WTC11 (cell line): ENCODE results near the gene SLC22A12. TPM values are rescaled to one million over a fixed set of nuclear protein-coding genes. Genes with fewer than 3 reads are reported as not detected.

Experiments
- ATAC-seq: fragments of 200-7000 bp; cut with Tn5 transposase; 2 replicates; pipeline ENCODE4 v1.10.0; 2021; ENCODE audit warnings: mild to moderate bottlenecking, moderate library complexity
- CTCF ChIA-PET: fragments of 300-600 bp; sonication (Branson Sonifier 250); formaldehyde crosslinking; loops from one replicate; lab custom pipeline; 2021; ENCODE audit warnings: antibody characterized with exemption; lab: Charles Lee
- POLR2A ChIA-PET: fragments of 350-600 bp; sonication (Branson Sonifier 250); formaldehyde crosslinking; loops from one replicate; lab custom pipeline; 2021; ENCODE audit warnings: antibody characterized with exemption; lab: Charles Lee
- DNase-seq: peaks from one replicate; pipeline ENCODE4 v3.0.0; 2021; ENCODE audit warnings: low spot score
- H3K27ac Mint-ChIP-seq: 2 replicates; pipeline ENCODE4 v1.8.0; 2021; ENCODE audit warnings: mixed read lengths
- H3K27me3 Mint-ChIP-seq: 2 replicates; pipeline ENCODE4 v1.8.0; 2021; ENCODE audit warnings: low read depth, mild to moderate bottlenecking, moderate library complexity, mixed read lengths
- H3K36me3 Mint-ChIP-seq: 2 replicates; pipeline ENCODE4 v1.8.0; 2021; ENCODE audit warnings: mixed read lengths
- H3K4me1 Mint-ChIP-seq: 2 replicates; pipeline ENCODE4 v1.8.0; 2022; ENCODE audit warnings: mixed read lengths
- H3K4me3 Mint-ChIP-seq: 2 replicates; pipeline ENCODE4 v1.8.0; 2021; ENCODE audit warnings: mild to moderate bottlenecking, moderate library complexity, mixed read lengths
- H3K9me3 Mint-ChIP-seq: 2 replicates; pipeline ENCODE4 v1.8.0; 2021; ENCODE audit warnings: mixed read lengths
- CREB1 ChIP-seq: sonication (generic); formaldehyde crosslinking; IDR thresholded peaks from 2 replicates; pipeline ENCODE4 v1.8.0; 2023; ENCODE audit warnings: mild to moderate bottlenecking, missing genetic modification reagents
- OVOL2 ChIP-seq: fragments of 250-450 bp; sonication (Bioruptor Pico); IDR thresholded peaks from 2 replicates; pipeline ENCODE4 v1.9.0; 2021; ENCODE audit warnings: mild to moderate bottlenecking, borderline replicate concordance
- RELA ChIP-seq: sonication (generic); formaldehyde crosslinking; IDR thresholded peaks from 2 replicates; pipeline ENCODE4 v1.8.1; 2022; ENCODE audit warnings: missing genetic modification reagents, mild to moderate bottlenecking, borderline replicate concordance
- ZBTB21 ChIP-seq: sonication (generic); formaldehyde crosslinking; IDR thresholded peaks from 2 replicates; pipeline ENCODE4 v1.8.1; 2023; ENCODE audit warnings: mild to moderate bottlenecking, missing genetic modification reagents, borderline replicate concordance
- ZNF219 ChIP-seq: sonication (generic); formaldehyde crosslinking; IDR thresholded peaks from 2 replicates; pipeline ENCODE4 v1.8.0; 2023; ENCODE audit warnings: missing genetic modification reagents, mild to moderate bottlenecking, borderline replicate concordance
- ZNF423 ChIP-seq: fragments of 250-450 bp; sonication (Bioruptor Pico); IDR thresholded peaks from 2 replicates; pipeline ENCODE4 v2.1.2; 2022; ENCODE audit warnings: mild to moderate bottlenecking, moderate library complexity
- total RNA-seq: library from RNA; stranded (reverse); gene quantifications from 3 replicates; pipeline ENCODE4 v1.2.3, GENCODE V29; 2021
- TF ChIP-seq, protein P1 (sequence below): sonication (generic); formaldehyde crosslinking; IDR thresholded peaks from 2 replicates; pipeline ENCODE4 v1.8.1; 2023; ENCODE audit warnings: mild to moderate bottlenecking, missing genetic modification reagents, borderline replicate concordance
- TF ChIP-seq, protein P2 (sequence below): sonication (generic); formaldehyde crosslinking; IDR thresholded peaks from 2 replicates; pipeline ENCODE4 v1.8.0; 2022; ENCODE audit warnings: missing genetic modification reagents
- TF ChIP-seq, protein P3 (sequence below): sonication (generic); formaldehyde crosslinking; IDR thresholded peaks from 2 replicates; pipeline ENCODE4 v1.8.1; 2023; ENCODE audit warnings: mild to moderate bottlenecking, missing genetic modification reagents, moderate library complexity
- TF ChIP-seq, protein P4 (sequence below): sonication (generic); formaldehyde crosslinking; conservative IDR thresholded peaks from 2 replicates; pipeline ENCODE4 v1.8.1; 2023; ENCODE audit warnings: mild to moderate bottlenecking, low read depth, missing genetic modification reagents, moderate library complexity

The SLC22A12 gene
- total RNA-seq, 1 experiment from 2014 or later: not detected

DNA sequence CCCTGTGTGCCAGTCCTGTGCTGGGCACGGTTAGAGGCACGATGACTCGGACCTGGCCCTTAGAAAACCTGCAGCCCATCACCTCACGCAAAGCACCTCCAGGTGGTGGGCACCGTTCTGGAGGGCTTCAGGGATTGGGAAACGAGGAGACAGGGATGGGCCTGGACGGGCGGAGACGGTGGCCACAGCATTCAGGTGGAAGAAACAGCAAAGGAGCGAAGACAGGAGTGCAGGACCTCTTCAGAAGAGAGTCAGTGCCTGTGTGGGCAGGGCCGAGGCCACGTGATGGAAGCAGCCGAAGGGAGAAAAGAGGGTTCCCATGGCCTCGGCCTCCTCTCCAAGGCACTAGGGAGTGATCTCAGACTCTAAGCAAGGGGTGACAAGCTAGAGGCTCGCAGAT, 8.1 kb upstream of the SLC22A12 start (continued):
- TF ChIP-seq, protein P1, sequence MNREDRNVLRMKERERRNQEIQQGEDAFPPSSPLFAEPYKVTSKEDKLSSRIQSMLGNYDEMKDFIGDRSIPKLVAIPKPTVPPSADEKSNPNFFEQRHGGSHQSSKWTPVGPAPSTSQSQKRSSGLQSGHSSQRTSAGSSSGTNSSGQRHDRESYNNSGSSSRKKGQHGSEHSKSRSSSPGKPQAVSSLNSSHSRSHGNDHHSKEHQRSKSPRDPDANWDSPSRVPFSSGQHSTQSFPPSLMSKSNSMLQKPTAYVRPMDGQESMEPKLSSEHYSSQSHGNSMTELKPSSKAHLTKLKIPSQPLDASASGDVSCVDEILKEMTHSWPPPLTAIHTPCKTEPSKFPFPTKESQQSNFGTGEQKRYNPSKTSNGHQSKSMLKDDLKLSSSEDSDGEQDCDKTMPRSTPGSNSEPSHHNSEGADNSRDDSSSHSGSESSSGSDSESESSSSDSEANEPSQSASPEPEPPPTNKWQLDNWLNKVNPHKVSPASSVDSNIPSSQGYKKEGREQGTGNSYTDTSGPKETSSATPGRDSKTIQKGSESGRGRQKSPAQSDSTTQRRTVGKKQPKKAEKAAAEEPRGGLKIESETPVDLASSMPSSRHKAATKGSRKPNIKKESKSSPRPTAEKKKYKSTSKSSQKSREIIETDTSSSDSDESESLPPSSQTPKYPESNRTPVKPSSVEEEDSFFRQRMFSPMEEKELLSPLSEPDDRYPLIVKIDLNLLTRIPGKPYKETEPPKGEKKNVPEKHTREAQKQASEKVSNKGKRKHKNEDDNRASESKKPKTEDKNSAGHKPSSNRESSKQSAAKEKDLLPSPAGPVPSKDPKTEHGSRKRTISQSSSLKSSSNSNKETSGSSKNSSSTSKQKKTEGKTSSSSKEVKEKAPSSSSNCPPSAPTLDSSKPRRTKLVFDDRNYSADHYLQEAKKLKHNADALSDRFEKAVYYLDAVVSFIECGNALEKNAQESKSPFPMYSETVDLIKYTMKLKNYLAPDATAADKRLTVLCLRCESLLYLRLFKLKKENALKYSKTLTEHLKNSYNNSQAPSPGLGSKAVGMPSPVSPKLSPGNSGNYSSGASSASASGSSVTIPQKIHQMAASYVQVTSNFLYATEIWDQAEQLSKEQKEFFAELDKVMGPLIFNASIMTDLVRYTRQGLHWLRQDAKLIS: no peak
- no peak for TF ChIP-seq CREB1 (CRISPR knock-in tag)
- TF ChIP-seq RELA (CRISPR knock-in tag): no peak
- no peak for TF ChIP-seq OVOL2 (CRISPR knock-in tag)
- TF ChIP-seq, protein P2, sequence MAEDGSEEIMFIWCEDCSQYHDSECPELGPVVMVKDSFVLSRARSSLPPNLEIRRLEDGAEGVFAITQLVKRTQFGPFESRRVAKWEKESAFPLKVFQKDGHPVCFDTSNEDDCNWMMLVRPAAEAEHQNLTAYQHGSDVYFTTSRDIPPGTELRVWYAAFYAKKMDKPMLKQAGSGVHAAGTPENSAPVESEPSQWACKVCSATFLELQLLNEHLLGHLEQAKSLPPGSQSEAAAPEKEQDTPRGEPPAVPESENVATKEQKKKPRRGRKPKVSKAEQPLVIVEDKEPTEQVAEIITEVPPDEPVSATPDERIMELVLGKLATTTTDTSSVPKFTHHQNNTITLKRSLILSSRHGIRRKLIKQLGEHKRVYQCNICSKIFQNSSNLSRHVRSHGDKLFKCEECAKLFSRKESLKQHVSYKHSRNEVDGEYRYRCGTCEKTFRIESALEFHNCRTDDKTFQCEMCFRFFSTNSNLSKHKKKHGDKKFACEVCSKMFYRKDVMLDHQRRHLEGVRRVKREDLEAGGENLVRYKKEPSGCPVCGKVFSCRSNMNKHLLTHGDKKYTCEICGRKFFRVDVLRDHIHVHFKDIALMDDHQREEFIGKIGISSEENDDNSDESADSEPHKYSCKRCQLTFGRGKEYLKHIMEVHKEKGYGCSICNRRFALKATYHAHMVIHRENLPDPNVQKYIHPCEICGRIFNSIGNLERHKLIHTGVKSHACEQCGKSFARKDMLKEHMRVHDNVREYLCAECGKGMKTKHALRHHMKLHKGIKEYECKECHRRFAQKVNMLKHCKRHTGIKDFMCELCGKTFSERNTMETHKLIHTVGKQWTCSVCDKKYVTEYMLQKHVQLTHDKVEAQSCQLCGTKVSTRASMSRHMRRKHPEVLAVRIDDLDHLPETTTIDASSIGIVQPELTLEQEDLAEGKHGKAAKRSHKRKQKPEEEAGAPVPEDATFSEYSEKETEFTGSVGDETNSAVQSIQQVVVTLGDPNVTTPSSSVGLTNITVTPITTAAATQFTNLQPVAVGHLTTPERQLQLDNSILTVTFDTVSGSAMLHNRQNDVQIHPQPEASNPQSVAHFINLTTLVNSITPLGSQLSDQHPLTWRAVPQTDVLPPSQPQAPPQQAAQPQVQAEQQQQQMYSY (CRISPR knock-in tag): no peak
- TF ChIP-seq, protein P3, sequence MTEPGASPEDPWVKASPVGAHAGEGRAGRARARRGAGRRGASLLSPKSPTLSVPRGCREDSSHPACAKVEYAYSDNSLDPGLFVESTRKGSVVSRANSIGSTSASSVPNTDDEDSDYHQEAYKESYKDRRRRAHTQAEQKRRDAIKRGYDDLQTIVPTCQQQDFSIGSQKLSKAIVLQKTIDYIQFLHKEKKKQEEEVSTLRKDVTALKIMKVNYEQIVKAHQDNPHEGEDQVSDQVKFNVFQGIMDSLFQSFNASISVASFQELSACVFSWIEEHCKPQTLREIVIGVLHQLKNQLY (CRISPR knock-in tag): no peak
- no peak for TF ChIP-seq ZNF423 (CRISPR knock-in tag)
- TF ChIP-seq ZNF219: no peak

DNA sequence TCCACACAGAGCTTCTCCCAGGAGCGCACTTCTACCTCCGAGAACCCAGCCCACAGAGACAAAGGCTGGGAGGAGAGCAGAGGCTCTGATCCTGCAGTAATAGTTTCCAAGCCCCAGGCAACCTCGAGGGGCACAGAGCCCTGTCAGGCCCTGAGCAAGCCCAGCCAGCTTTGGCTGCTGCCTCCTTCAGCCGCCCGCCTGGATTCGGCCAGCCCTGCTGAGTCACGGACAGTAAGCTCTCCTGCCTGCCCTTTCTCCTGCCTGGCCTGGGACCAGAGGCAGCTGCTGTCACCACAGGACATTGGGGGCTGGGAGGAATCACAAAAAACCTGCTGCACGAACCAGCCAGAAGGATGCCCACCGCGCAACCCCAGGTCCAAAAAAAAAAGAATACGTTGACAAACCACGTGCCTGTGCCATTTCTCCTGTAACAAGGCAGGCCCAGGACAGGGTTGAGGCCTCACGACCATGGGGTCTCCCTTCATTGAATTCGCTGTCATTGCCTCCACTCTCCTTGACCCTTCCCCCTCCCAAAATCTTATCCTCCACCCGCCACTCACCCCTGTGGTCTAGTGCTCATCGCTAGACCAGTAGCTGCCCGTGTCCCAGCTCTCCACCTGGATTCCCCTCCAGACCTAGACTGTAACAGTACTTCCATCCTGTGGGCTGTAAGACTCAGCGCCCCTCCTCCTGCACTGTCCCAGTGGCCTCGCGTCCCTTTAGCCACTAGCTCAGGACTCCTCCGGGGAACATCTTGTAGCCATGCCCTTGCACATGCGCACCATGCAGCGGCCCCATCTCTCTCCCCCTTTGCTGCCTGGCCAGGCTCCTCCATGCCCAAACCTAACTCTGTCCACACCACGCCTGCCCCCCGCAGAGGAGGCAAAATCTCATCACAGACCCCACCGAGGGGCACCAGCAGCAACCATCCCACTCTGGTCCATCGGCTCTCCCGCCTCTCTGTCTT, 7.4 kb upstream of the SLC22A12 start:
- no peak for ATAC-seq
- TF ChIP-seq, protein P4, sequence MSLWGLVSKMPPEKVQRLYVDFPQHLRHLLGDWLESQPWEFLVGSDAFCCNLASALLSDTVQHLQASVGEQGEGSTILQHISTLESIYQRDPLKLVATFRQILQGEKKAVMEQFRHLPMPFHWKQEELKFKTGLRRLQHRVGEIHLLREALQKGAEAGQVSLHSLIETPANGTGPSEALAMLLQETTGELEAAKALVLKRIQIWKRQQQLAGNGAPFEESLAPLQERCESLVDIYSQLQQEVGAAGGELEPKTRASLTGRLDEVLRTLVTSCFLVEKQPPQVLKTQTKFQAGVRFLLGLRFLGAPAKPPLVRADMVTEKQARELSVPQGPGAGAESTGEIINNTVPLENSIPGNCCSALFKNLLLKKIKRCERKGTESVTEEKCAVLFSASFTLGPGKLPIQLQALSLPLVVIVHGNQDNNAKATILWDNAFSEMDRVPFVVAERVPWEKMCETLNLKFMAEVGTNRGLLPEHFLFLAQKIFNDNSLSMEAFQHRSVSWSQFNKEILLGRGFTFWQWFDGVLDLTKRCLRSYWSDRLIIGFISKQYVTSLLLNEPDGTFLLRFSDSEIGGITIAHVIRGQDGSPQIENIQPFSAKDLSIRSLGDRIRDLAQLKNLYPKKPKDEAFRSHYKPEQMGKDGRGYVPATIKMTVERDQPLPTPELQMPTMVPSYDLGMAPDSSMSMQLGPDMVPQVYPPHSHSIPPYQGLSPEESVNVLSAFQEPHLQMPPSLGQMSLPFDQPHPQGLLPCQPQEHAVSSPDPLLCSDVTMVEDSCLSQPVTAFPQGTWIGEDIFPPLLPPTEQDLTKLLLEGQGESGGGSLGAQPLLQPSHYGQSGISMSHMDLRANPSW (CRISPR knock-in tag): no peak
- TF ChIP-seq ZBTB21 (CRISPR knock-in tag): no peak

More for the DNA sequence above, 7.4 kb upstream of the SLC22A12 start:
- no peak for DNase-seq
- peaks cover 10% of the 10 kb centered on the region for H3K9me3 Mint-ChIP-seq
- ChIA-PET POLR2A (no interaction called here), CTCF (interaction anchor here (0.6 to 2.5 kb wide), 8 partner anchors 17 to 134 kb away, joined by 3 to 13 read pairs (median 4); no protein-coding TSS in a partner anchor)
- H3K4me1 Mint-ChIP-seq: no peaks in the 10 kb centered on the region
- peaks cover 11% of the 10 kb centered on the region for H3K27me3 Mint-ChIP-seq
- no peak overlapping the region for H3K27ac Mint-ChIP-seq
- no peak overlapping the region for H3K4me3 Mint-ChIP-seq
- peaks cover 7% of the 10 kb centered on the region; the same call in 1 of the 2 replicates for H3K36me3 Mint-ChIP-seq
